SK-N-SH (cell line): ENCODE data around the gene UCHL3. TPM values are rescaled to one million over a fixed set of nuclear protein-coding genes. Genes with fewer than 3 reads are reported as not detected.

Experiments used
- CHD2 ChIP-seq: fragments of 150-350 bp; IDR thresholded peaks from 2 replicates; pipeline ENCODE4 v1.6.1; 2018; ENCODE audit warnings: low read length; ENCODE audit not compliant: partially characterized antibody
- ELF1 ChIP-seq: IDR thresholded peaks from 2 replicates; pipeline ENCODE4 v1.4.0; 2012
- EP300 ChIP-seq, 2 experiments: IDR thresholded peaks; 2 replicates each; pipeline versions ENCODE4 v1.4.0 to v1.6.1; 2012; ENCODE audit warnings: borderline replicate concordance in 1 of 2, low read depth in 1 of 2, low read length in 1 of 2
- FOSL2 ChIP-seq: IDR thresholded peaks from 2 replicates; pipeline ENCODE4 v1.4.0; 2012; ENCODE audit warnings: low read depth, mild to moderate bottlenecking, moderate library complexity, borderline replicate concordance
- FOXJ3 ChIP-seq: sonication (generic); formaldehyde crosslinking; IDR thresholded peaks from 2 replicates; pipeline ENCODE4 v1.5.1; 2020; ENCODE audit warnings: mild to moderate bottlenecking, missing genetic modification reagents
- GATA2 ChIP-seq: sonication (generic); formaldehyde crosslinking; IDR thresholded peaks from 2 replicates; pipeline ENCODE4 v1.5.0; 2020; ENCODE audit warnings: mild to moderate bottlenecking, missing genetic modification reagents
- MEF2A ChIP-seq: IDR thresholded peaks from 2 replicates; pipeline ENCODE4 v1.4.0; 2012; ENCODE audit warnings: low read depth, borderline replicate concordance
- NFIC ChIP-seq: IDR thresholded peaks from 2 replicates; pipeline ENCODE4 v1.4.0; 2012; ENCODE audit warnings: borderline replicate concordance
- RCOR1 ChIP-seq: fragments of 150-350 bp; IDR thresholded peaks from 2 replicates; pipeline ENCODE4 v1.6.1; 2017; ENCODE audit warnings: antibody characterized with exemption, low read length
- RXRA ChIP-seq: IDR thresholded peaks from 2 replicates; pipeline ENCODE4 v1.4.0; 2012; ENCODE audit warnings: low read depth, mild to moderate bottlenecking, borderline replicate concordance
- SMC3 ChIP-seq: IDR thresholded peaks from 2 replicates; pipeline ENCODE4 v1.6.1; 2012; ENCODE audit warnings: low read depth, low read length, improper control_type of control experiment
- TCF12 ChIP-seq: IDR thresholded peaks from 2 replicates; pipeline ENCODE4 v1.4.0; 2012
- polyA plus RNA-seq, 3 experiments: library from polyadenylated mRNA; depleted of rRNA; stranded (reverse); fragments of >200 nt; gene quantifications; 2 replicates each; pipeline ENCODE4 v1.2.3, GENCODE V29; 2012
- TF ChIP-seq, protein P1 (sequence below): IDR thresholded peaks from 2 replicates; pipeline ENCODE4 v1.4.0; 2012; ENCODE audit warnings: low read depth, borderline replicate concordance
- TF ChIP-seq, protein P2 (sequence below): fragments of 200-600 bp; sonication (generic); IDR thresholded peaks from 2 replicates; pipeline ENCODE4 v1.6.1; 2017; ENCODE audit warnings: antibody characterized with exemption, mild to moderate bottlenecking, moderate library complexity
- TF ChIP-seq, protein P3 (sequence below): fragments of 150-350 bp; IDR thresholded peaks from 2 replicates; pipeline ENCODE4 v1.6.1; 2017; ENCODE audit warnings: antibody characterized with exemption, low read length, low read depth, borderline replicate concordance
- TF ChIP-seq, protein P4 (sequence below): IDR thresholded peaks from 2 replicates; pipeline ENCODE4 v1.4.0; 2012; ENCODE audit warnings: low read depth

UCHL3 gene
- polyA plus RNA-seq, 1 of the 3 experiments (the other 2 are of a cell fraction): 28.8 TPM

DNA sequence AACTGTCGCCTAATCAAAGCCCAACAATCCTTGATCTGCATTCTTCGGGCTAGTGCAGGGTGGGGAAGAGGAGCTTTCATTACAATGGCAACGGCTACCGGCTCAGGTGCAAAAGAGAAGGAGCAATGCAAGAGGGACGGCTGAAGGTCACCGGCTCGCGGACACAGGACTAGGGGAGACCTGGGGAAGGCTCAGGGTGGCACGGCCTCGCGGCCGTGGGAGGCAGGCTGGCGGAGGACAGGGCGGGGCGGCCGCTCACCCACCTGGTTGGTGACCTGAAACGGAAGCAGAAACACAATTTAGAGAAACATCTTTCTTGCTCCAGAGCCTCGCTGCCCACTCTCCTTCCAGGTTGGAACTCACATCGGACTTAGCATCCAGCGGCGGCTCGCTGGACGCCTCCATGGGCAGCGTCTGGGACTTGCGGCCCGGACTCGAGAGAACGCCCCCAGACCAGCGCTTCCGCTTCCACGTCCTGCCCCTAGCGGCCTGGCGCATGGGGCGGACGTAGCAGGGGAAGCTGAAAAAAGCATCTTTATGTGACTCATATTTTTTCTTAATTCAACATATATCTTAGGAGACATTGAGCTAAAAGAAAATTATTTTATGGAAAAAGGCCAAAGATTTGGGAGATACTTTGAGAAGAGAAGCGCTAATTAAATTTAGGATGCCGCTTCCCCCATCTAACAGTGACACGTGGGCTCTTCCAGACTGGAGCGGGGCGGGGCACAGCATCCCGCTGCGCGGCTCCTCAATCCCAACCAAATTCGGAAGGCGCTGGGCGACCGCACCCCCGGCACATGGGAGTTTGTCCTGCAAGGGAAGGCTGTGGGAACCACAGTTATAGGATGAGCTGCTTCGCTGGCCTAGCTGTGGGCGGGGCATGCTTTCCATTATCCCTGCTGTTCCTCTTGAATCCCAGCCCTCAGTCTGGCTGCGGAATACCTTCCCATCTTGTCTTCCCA is 11.9 kb upstream of the UCHL3 start, which contains the start of gene COMMD6 (continued):
- TF ChIP-seq FOSL2 (no peak), GATA2 (CRISPR knock-in tag) (no peak), ELF1 (peak; percentile 90), NFIC (no peak), EP300 (IDR thresholded peaks at IDR 0.05; ENCODE audit: borderline replicate concordance in 1 of 2, low read depth in 1 of 2, low read length in 1 of 2) (peak in 1 of 2 experiments; percentile 36; a peak in 1 of 4 replicates), TCF12 (no peak), RCOR1 (no peak; the same call in none of the 2 replicates), FOXJ3 (CRISPR knock-in tag) (no peak), CHD2 (no peak), MEF2A (no peak), RXRA (no peak), SMC3 (no peak; the same call in 1 of the 2 replicates)
- TF ChIP-seq, protein P1, sequence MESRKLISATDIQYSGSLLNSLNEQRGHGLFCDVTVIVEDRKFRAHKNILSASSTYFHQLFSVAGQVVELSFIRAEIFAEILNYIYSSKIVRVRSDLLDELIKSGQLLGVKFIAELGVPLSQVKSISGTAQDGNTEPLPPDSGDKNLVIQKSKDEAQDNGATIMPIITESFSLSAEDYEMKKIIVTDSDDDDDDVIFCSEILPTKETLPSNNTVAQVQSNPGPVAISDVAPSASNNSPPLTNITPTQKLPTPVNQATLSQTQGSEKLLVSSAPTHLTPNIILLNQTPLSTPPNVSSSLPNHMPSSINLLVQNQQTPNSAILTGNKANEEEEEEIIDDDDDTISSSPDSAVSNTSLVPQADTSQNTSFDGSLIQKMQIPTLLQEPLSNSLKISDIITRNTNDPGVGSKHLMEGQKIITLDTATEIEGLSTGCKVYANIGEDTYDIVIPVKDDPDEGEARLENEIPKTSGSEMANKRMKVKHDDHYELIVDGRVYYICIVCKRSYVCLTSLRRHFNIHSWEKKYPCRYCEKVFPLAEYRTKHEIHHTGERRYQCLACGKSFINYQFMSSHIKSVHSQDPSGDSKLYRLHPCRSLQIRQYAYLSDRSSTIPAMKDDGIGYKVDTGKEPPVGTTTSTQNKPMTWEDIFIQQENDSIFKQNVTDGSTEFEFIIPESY: no peak
- TF ChIP-seq, protein P2, sequence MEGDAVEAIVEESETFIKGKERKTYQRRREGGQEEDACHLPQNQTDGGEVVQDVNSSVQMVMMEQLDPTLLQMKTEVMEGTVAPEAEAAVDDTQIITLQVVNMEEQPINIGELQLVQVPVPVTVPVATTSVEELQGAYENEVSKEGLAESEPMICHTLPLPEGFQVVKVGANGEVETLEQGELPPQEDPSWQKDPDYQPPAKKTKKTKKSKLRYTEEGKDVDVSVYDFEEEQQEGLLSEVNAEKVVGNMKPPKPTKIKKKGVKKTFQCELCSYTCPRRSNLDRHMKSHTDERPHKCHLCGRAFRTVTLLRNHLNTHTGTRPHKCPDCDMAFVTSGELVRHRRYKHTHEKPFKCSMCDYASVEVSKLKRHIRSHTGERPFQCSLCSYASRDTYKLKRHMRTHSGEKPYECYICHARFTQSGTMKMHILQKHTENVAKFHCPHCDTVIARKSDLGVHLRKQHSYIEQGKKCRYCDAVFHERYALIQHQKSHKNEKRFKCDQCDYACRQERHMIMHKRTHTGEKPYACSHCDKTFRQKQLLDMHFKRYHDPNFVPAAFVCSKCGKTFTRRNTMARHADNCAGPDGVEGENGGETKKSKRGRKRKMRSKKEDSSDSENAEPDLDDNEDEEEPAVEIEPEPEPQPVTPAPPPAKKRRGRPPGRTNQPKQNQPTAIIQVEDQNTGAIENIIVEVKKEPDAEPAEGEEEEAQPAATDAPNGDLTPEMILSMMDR: no peak
- TF ChIP-seq, protein P3, sequence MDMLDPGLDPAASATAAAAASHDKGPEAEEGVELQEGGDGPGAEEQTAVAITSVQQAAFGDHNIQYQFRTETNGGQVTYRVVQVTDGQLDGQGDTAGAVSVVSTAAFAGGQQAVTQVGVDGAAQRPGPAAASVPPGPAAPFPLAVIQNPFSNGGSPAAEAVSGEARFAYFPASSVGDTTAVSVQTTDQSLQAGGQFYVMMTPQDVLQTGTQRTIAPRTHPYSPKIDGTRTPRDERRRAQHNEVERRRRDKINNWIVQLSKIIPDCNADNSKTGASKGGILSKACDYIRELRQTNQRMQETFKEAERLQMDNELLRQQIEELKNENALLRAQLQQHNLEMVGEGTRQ: no peak
- TF ChIP-seq, protein P4, sequence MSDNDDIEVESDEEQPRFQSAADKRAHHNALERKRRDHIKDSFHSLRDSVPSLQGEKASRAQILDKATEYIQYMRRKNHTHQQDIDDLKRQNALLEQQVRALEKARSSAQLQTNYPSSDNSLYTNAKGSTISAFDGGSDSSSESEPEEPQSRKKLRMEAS: peak; percentile 97
